Skeletal muscle satellite cell (primary cell): Measurements from ENCODE around the gene HTRA2.
A peak's percentile ranks its signal among the peaks of the same experiment; 100 is the strongest.

ENCODE experiments used
- H3K27me3 ChIP-seq: 2 replicates; pipeline ENCODE4 v1.7.0; 2013; ENCODE audit warnings: low read length; ENCODE audit not compliant: control insufficient read depth, insufficient read depth
- H3K36me3 ChIP-seq: 2 replicates; pipeline ENCODE4 v1.7.0; 2013; ENCODE audit warnings: mild to moderate bottlenecking, control low read depth, low read length; ENCODE audit not compliant: insufficient read depth
- H3K4me1 ChIP-seq: 2 replicates; pipeline ENCODE4 v1.7.0; 2013; ENCODE audit warnings: low read length; ENCODE audit not compliant: control insufficient read depth, insufficient read depth
- H3K4me2 ChIP-seq: 2 replicates; pipeline ENCODE4 v1.7.0; 2013; ENCODE audit warnings: mild to moderate bottlenecking, low read length
- H3K4me3 ChIP-seq: 2 replicates; pipeline ENCODE4 v1.7.0; 2013; ENCODE audit warnings: low read length
- H3K9ac ChIP-seq: 2 replicates; pipeline ENCODE4 v1.7.0; 2013; ENCODE audit warnings: mild to moderate bottlenecking, low read depth, low read length, moderate library complexity
- H3K9me3 ChIP-seq: replicated peaks from 2 replicates; pipeline ENCODE4 v1.7.0; 2013; ENCODE audit warnings: mild to moderate bottlenecking, control low read depth, low read length

The HTRA2 gene

DNA sequence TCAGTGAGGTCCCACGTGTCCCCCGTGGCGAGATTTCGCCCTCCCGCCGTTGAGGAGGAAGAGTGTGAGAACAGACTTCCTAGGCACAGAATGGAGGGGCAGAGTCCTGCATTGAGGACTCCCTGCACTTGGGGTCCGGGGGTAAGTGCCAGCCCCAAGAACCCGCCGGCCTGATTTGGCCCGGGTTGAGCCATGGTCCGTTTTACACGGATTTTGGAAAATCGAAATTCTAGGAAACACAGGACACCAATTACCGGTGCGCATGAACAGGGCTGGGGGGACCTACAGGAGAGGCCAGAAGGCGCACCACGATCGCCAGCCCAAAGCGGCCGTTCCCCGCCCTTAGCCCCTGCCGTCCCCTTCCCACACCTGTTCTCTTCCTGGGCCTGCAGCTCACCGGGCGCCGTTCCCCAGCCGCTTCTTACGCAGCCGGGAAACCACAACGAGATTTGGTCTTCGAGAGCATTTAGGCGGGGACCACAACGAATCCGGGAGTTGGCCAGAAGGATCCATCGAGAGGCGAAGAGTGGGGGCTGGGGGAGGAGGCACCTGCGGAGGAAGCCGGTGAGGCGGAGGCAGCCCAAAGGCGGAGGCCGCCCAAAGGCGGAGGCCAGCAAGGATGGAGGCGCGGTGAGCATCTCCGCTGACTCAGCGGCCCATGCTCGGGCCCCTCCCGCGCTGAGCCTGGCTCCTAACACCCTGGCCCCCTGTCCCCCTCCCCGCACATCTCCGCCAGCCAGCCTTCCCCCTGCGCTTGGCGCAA is 15.9 kb upstream of the HTRA2 start:
- H3K4me3 ChIP-seq, result no peak overlapping the region
- peaks cover 70% of the 10 kb centered on the region for H3K27me3 ChIP-seq
- no peak overlapping the region for H3K9ac ChIP-seq
- H3K9me3 ChIP-seq, result peaks cover 5% of the 10 kb centered on the region
- H3K4me1 ChIP-seq, result peaks cover 10% of the 10 kb centered on the region
- H3K4me2 ChIP-seq, result peak overlapping the region; percentile 57
- H3K36me3 ChIP-seq, result no peaks in the 10 kb centered on the region

DNA sequence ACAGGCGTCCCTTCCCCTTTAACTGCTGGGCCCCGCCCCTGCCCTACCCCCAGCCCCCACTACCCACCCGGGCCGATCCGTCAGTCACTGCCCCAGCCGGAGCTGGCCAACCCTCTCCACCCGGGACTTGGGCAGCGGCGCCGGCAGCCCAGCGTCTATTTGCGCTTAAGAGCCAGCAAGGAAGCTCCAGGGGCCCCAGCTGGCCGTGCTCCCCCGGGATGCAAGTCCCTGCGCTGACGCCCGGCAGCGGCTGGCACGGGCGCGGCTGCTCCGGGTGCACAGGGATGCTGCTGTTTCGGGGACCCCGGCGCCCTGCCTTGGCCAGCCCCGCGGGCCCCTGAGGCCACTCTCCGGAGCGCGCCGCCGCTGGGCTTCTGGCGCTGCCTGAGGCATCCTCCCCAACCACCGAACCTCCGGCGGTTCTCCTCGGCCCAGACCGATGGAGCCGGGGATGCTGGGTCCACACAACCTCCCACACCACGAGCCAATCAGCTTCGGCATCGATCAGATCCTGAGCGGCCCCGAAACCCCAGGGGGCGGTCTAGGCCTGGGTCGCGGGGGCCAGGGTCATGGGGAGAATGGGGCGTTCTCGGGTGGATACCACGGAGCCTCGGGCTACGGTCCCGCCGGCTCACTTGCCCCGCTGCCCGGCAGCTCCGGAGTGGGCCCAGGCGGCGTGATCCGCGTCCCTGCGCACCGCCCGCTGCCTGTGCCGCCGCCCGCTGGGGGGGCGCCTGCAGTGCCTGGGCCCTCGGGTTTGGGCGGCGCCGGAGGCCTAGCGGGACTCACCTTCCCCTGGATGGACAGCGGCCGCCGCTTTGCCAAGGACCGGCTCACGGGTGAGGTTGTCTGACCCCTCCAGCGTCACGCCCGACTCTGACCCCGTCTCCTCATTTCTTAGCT is 15.1 kb upstream of the HTRA2 start, which contains the start of gene TLX2:
TLX2 (plus strand) TSS at position 83 of the 903 bp plus-strand sequence; CDS start at position 440, 357 bp downstream.
- no peak within 1 kb of the TSS for H3K9ac ChIP-seq
- peaks cover 10% of the 10 kb centered on the region for H3K4me1 ChIP-seq
- no peaks in the 10 kb centered on the region for H3K36me3 ChIP-seq
- H3K27me3 ChIP-seq, result peaks cover 77% of the 10 kb centered on the region
- peak within 1 kb of the TSS; percentile 57 for H3K4me2 ChIP-seq
- H3K9me3 ChIP-seq, result peaks cover 5% of the 10 kb centered on the region
- H3K4me3 ChIP-seq, result peak within 1 kb of the TSS; percentile 12

DNA sequence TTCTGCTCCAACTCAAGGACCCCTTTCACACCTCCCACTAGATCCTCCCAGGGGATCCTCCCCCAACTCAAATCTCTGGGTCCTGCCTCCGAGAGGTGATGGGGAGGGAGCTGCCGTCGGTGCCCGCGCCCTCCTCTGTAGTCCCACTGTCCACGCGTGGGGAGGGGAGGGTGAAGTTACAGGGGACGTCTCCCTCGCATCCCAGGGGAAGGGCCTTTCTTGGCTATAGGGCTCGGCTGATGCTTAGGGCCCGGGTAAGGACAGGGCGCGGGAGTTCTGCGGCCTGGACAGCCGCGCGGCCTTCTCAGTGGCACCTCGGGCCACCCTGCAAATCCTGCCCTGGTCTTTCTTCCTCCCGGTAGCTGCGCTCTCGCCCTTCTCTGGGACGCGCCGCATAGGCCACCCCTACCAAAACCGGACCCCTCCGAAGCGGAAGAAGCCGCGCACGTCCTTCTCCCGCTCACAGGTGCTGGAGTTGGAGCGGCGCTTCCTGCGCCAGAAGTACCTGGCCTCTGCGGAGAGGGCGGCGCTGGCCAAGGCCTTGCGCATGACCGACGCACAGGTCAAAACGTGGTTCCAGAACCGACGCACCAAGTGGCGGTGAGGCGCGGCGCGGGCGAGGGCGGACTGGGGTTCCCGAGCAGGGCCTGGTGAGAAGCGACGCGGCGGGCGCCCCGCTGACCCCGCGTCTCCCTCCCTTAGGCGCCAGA is 14.3 kb upstream of the HTRA2 start:
- Histone ChIP-seq H3K4me3 (no peak overlapping the region), H3K27me3 (peaks cover 79% of the 10 kb centered on the region), H3K4me1 (peaks cover 10% of the 10 kb centered on the region), H3K9ac (no peak overlapping the region), H3K9me3 (peaks cover 5% of the 10 kb centered on the region), H3K4me2 (peak overlapping the region; percentile 64), H3K36me3 (no peaks in the 10 kb centered on the region)

DNA sequence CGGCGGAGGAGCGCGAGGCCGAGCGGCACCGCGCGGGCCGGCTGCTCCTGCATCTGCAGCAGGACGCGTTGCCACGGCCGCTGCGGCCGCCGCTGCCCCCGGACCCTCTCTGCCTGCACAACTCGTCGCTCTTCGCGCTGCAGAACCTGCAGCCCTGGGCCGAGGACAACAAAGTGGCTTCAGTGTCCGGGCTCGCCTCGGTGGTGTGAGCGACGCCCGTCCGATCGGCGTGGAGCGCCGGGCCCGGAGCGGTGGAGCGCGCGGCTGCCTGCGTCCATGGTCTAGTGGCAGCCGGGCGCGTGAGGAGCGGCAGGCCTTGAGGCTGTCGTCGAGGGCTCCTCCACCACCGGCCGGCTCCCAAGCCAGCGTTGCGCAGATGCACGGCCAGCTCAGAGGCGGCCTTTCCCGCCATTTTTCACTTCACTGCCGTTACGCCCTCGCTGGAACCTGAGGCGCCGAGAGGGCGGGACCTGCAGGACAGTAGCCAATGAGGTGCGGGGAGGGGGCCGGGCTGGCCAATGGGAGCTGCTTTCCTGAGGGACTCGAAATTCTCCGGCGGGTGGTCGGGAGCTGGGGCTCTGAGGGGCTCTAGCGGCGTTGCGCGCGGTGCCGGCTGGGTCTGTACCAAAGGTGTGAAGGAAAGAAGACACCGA is 13.6 kb upstream of the HTRA2 start:
- peaks cover 5% of the 10 kb centered on the region for H3K9me3 ChIP-seq
- peaks cover 7% of the 10 kb centered on the region for H3K4me1 ChIP-seq
- peak overlapping the region; percentile 55 for H3K4me3 ChIP-seq
- no peak overlapping the region for H3K9ac ChIP-seq
- no peaks in the 10 kb centered on the region for H3K36me3 ChIP-seq
- H3K27me3 ChIP-seq, result peaks cover 77% of the 10 kb centered on the region
- H3K4me2 ChIP-seq, result peak overlapping the region; percentile 64

DNA sequence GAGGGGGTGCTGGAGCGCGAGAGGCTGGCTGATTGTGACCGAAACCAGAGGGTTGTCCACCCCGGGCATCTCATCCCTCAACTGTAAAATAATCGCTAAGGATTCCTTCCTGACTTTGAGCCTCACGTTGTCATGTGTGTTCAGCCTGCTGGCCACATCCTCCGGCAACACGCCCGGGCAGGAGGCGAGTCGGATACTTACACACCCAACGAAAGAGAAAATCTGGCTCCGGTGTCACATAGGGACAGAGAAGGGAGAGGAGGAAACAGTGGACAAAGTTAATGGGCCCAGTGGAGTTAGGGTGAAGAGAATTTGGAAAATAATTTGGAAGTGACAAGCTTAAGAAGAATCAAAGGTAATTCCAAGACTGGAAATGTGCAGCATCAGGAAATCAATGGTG is 13.1 kb upstream of the HTRA2 start:
- Histone ChIP-seq H3K4me2 (no peak overlapping the region), H3K9ac (no peak overlapping the region), H3K9me3 (peaks cover 5% of the 10 kb centered on the region), H3K36me3 (no peaks in the 10 kb centered on the region), H3K4me3 (no peak overlapping the region), H3K27me3 (peaks cover 77% of the 10 kb centered on the region), H3K4me1 (peaks cover 1% of the 10 kb centered on the region)

DNA sequence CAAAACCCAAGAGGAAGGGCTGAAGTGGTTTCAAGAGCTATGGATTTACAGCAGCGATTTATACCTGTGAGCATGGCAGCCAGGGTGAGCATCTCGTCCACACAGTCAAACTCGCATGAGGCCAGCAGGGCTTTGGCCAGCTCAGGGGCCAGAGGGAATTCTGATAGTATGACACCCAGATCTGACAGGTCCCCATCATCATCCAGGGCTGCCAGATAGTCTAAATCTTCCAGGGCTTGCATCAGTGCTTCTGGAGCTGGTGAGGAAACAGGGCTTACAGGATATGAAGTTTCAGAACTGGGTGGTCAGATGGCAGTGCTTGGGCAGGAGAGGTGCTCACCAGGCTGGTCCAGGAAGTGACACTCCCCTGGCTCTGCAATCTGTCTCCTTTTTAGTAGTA is 7.2 kb upstream of the HTRA2 start:
- Histone ChIP-seq H3K36me3 (peaks cover 22% of the 10 kb centered on the region), H3K27me3 (peaks cover 29% of the 10 kb centered on the region), H3K4me2 (no peak overlapping the region), H3K9ac (no peak overlapping the region), H3K9me3 (no peaks in the 10 kb centered on the region), H3K4me3 (no peak overlapping the region), H3K4me1 (no peaks in the 10 kb centered on the region)

DNA sequence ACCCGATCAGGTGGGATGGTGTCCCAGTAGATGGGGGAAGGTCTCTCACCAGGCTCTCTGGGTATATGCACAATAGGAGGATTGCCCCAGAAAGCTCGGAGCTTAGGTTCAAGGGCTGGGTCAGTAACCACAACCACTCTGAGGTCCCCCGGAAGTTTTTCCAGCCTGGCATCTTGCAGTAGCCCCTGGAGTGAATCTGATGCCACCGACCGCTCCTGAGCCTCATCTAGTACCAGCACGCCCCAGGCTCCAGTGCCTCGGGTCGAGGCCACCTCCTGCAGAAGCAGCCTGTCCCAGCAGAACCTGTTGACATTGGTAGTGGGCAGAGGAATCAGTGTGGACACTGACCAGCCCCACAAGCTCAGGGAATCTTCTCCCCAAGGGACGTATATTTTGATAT is 5.7 kb upstream of the HTRA2 start:
- Histone ChIP-seq H3K36me3 (peaks cover 31% of the 10 kb centered on the region), H3K4me2 (no peak overlapping the region)

DNA sequence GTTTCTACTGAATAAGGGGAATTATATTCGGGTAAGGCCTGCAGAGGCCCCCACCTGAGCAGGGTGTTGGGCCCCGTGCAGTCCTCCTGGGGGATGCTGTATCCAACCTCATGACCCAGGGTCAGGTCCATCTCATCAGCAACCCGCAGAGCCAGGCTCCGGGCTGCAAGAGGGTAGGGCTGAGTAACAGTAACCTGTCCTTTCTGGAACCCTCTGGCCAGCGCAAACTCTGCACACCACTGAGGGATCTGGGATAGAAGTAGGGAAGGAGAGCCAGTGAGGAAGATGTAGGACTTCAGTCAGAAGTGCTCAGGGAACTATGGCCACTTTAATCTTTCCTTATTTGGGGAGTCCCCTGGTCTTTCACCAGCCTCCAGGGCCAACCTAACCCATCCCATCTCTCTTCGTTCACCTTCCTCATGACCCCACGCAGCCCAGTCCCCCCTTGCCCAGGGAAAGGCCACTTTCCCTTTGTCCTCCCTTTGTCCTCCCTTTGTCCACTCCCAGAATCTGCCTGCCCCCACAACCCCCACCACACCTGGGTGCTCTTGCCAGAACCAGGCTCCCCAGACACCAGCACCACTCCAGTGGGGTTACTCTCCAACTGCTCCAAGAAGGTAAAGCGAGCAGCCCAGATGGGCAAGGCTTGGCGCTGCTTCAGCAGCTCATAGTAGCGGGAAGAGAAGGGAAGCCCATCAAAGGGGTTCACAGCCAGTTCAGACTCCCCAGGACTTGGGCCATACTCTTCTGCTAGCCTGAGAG is 4.6 kb upstream of the HTRA2 start:
- Histone ChIP-seq H3K9ac (no peak overlapping the region), H3K4me3 (no peak overlapping the region), H3K4me2 (no peak overlapping the region), H3K27me3 (peaks cover 3% of the 10 kb centered on the region), H3K9me3 (no peaks in the 10 kb centered on the region), H3K4me1 (peaks cover 8% of the 10 kb centered on the region), H3K36me3 (peaks cover 31% of the 10 kb centered on the region)

More for the DNA sequence above, 5.7 kb upstream of the HTRA2 start:
- Histone ChIP-seq H3K4me1 (peaks cover 8% of the 10 kb centered on the region), H3K27me3 (peaks cover 14% of the 10 kb centered on the region), H3K9ac (no peak overlapping the region), H3K9me3 (no peaks in the 10 kb centered on the region), H3K4me3 (no peak overlapping the region)

DNA sequence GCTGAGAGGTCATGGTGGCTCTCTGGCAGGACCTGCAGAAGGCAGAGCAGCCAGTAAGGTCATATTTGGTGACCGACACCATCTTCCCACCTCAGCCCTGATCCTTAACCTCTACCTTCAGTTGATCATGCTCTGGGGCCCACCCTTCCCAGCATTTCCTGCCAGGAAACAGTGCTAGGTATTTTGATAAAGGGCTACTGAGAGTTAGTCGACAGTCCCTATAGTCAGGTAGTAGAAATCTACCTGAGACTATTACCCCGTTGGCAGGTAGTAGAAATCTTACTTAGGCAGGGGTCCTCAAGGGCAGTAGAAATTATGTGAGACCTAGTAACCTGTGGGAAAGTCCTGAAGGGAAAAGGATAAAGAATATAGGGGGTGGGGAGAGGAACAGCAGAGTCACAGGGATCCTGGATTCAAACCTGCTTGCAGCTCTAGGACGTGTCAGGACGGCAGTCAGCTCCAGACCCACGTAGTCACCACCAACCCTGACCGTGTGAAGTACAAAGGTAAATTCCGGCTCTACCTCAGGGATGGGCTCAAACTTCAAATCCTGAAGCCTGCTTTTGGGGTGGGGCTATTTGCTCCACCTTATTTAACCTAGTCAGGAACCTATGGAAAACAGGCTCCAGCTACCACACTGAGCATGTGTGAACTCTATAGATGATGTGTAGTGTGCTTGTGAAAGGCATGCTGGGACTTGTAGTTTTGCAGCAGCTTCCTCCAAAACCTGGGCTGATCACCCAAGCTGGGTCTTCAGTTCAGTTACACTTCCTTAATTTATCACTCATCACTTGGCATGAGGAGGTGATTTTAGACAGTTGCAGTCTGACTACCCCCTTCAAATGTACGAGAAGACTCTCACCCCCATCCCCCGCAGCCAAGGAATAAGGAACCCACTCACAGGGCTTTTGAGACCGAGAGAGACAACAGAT is 3.8 kb upstream of the HTRA2 start, which contains the start of gene DQX1:
DQX1 (minus strand) TSS at position 515 of the 932 bp plus-strand sequence; CDS start at position 13, 502 bp downstream.
- Histone ChIP-seq H3K4me3 (no peak within 1 kb of the TSS), H3K9me3 (no peaks in the 10 kb centered on the region), H3K9ac (no peak within 1 kb of the TSS), H3K4me2 (no peak within 1 kb of the TSS), H3K4me1 (peaks cover 13% of the 10 kb centered on the region), H3K27me3 (no peaks in the 10 kb centered on the region), H3K36me3 (peaks cover 31% of the 10 kb centered on the region)
